Left renal pelvis (tissue), 4 donors: Measurements from ENCODE around the gene GALNT2. TPM values are rescaled to one million over a fixed set of nuclear protein-coding genes. Genes with fewer than 3 reads are reported as not detected.

ENCODE experiments used
- DNase-seq, 4 donors: peaks; one replicate each; pipeline ENCODE4 v3.0.0-alpha.2; 2013; ENCODE audit warnings: low read depth in 4 of 4, low spot score in 3 of 4
- polyA plus RNA-seq, 4 donors: library from polyadenylated mRNA; unstranded; fragments of 120-200 nt; gene quantifications; one replicate each; pipeline ENCODE4 v1.2.1, GENCODE V29; 2013; ENCODE audit not compliant: insufficient read length in 4 of 4

GALNT2 gene
- polyA plus RNA-seq, 4 donors = 48.2 to 58.4 (median 55.8) TPM

DNA sequence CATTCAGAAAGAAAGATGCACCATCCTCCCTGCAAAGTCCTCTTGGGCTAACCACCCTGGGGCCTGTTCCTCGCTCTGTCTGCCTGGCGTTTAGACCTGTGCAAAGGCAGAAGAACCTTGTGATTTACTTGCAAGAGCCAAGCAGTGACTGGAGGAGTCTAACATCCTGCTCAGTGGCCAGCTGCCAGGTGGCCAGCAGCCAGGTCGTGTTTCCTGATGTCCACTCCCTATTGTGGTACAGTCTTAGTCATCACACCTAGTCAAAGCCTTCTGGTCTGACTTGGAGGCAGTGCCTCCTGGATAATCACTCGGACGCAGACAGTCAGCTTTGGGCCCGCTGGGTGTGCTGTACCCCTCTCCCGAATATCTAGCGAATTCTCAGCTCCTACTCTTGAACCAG, 241.0 kb downstream of the GALNT2 start:
- no peak for DNase-seq

DNA sequence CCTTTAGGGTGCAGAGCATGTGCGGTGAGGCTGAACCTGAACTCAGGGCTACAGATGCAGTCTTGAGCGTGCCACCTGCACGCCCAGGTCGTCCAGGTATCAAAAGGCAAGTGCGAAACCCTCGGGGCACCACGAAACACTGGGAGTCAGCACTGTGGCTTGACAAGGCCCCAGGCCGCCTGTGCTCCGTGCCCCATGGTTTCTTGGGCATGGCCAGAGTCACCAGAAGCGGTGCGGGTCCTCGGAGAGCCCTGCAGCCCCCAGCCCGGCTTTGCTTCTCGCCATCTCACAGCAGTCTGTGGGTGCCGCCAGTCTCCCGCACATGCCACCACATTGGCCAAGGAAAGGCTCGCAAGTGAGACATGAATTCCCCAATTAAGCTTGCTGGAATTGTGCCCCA, 241.8 kb downstream of the GALNT2 start:
- no peak for DNase-seq

DNA sequence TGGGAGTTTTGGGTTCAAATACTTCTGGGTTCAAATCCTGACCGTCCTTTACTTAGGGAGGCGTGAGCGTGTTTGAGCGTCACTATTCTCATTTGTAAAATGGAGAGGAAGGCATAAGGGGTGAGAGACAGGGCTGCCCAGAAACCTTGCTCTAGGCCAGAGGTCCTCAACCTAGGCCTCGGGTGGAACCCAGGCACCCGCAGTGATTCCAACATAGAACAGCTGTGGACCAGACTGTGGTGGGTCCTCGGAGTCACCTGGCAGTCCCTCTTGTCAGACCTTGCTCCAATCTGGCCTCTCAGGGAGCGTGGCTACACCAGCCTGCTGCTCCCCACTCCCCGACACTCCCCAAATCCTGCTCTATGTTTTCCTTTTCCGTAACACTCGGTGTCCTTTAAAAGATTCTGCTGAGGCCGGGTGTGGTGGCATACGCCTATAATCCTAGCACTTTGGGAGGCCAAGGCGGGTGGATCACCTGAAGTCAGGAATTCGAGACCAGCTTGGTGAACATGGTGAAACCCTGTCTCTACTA, 242.7 kb downstream of the GALNT2 start:
- DNase-seq = no peak

DNA sequence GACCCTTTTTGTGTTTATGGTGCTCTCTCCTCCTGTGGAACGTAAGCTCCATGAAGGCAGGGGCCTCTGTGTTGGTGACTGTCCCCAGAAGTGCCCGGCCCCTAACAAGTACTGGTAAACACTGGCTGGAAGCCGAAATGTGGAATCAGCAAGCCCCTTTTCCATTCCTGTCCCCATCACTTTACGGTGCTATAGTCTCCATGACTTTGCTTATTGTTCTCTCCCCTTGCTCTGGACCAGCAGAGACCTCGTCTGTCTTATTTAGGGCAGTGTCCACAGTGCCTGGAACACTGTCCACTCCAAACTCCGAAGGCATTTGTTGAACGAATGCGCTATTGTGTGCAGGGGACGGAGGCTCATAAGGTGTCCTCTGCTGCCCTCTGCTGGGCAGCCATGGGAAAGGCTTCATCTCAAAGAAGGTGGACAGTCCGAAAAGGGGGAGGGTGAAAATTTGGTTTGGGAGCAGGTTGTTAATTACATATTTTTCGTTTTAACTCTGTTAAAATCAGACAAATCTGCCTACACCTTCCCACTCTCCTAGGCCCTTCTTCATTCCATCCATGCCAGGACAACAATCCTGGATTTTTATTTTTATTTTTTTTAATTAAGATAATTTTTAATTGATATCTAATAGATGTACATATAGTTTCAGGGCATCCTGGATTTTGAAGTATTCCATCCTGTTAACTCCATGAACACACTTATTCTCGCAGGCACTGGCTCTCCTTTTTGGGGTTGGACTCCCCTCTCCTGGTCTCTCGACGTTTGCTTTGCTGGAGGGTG, 243.5 kb downstream of the GALNT2 start:
- peak; percentile 39 to 65 (median 48) for DNase-seq

DNA sequence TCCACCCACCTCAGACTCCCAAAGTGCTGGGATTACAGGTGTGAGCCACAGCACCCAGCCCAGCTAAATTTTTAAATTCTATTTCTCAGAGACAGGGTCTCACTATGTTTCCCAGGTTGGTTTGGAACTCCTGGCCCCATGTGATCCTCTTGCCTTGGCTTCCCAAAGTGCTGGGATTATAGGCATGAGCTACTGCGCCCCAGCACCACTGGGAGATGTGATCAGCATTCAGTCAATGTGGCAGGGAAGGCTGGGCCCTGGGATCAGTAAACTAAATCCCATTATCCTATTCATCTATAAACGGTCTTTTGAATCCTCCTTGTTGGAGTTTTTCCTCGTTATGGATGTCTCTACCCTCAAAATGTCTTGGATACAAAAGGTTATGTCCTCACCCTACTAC, 245.6 kb downstream of the GALNT2 start:
- DNase-seq = no peak

DNA sequence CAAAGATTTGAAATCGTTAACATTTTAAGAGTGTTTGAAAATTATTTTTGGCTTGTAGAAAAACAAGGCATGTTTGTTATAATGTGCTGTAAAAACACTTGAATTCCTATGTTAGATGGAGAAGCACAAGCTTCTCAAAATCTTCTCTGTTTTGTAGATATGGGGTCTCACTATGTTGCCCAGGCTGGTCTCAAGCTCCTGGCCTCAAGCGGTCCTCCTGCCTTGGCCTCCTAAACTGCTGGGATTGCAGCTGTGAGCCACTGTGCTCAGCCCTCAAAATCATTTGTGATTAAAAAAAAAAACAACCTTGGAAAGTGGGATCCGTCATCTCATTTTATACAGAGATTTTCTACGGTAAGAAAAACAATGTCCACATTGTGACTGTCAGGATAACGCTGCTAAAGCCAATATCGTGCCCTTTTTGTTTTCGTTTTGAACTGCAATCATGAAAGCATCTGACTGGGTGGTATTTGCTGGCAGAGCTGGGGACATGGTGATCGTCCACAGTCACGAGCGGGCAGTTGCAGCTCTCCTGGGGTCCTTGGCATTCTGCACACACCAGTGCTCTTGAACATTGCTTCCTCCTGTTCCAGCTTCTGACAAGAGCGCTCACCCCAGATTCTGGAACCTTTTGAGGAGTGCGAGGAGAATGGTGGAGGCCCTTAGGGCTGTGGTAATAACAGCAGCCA, 246.6 kb downstream of the GALNT2 start:
- no peak for DNase-seq

DNA sequence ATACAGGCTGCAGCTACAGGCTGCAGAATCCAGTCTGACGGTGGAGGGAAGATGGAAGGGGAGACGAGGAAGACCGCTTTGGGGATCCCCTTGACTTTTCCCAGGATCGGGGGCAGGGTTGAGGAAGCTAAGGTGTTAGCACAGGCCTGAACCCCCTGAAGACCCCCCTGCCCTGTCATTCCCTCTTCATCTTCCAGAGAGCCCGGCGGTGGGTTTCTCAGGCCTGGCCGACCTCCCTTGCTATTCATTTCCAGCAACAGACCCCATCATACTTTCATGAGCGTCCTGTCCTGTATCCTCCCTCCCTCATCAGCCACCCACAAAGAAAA, 247.1 kb downstream of the GALNT2 start:
- no peak for DNase-seq

DNA sequence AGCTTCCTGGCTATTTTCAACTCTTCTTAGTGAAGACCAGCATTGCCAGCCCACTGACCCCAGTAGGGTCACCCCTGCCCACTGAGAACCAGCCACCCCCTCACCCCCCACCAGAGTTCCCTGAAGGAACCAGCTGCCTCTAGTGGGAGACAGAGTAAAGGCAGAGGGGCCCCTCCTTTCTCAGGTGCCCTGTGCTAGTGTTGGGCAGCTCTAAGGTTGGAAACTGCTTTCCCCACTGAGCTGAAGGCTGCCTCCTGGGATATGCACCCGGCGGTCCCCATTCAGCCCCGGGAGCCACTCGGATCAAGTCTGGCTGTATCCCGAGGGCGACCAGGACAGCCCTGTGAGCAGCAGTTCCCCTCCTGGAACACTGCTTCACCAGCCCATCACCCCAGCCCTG, 248.1 kb downstream of the GALNT2 start:
- DNase-seq = no peak

DNA sequence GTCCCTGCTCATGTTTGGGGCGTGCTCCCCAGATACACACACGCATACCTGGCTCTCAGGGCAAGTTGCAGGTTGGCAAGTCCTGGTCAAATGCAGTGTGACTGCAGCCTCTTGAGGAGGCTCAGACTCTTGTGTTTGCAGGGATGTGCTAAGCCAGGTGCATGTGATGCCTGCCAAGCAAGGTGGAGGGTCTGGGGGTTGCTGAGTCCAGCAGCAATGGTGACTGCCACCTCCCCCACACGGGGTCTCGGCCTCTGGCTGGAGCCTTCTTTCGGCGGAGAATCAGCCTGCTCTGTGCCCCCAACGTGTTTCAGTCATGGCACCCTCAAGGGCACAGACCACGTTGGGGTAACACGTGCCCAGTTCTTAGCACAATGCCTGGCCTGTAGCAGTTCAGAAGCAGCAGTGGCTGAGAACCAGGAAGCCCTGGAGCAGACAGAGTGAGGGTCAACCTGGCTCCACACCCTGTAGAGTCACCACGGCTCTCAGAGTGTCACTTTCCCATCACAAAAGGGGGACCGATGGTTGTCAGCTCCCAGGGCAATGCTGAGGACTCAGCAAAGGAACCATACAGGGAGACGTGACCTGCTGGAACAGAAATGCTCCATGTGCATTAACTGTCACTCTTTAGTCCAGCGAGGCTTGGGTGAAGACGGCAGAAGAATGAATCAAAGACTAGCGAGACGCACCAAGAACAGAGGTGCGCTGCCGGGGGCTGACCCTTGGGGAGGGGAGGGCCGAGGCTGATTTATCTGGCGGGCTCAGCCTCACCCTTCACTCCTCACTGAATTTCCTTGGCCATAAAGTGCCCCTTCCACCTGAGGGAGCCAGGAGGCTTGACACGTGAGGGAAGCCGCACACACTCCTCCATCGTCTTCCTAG, 250.1 kb downstream of the GALNT2 start:
- no peak for DNase-seq

DNA sequence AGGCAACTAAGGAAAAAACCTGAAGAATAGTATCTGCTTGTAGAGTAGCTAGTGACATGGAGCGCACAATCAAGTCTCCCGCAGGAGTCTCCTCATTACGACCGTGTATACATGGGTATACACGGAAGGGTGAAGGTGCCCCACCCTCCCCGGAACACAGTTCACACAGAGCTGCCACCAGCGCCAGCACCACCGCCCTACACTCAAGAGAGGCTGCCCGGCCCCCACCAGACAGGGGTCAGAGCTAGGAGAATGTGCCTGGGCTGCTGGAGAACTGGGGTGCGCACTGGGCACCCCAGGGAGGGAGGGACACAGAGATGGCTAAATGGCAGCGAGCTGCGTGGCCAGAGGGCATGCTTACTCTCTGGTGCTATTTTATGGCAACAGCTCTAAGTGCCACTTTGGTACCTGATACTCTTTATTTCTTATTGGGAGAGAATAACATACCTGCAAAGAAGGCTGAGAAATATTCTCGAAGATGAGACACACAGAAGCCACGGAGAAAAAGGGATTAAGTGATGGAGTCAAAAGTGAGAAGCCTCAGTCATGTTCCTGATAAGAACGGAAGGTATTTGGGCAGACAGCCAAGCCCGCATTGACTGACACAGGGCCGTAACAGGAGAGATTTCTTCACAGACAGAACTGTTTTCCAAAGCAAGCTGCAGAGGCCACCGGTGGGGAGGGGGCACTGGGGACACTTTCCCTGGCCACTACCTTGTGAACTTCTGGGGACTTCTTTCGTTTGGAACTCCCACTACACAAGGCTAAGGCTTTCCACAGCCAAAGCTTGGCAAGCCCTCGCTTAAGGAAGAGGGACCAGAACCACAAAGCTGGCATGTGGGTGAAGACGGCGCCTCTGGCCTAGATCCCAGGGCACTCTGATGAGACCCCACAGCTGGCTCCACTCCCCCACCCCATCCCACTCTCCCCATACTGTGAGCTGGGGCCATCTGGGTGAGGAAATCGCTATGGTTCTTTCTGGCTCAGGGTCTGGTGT, 251.1 kb downstream of the GALNT2 start:
- DNase-seq = no peak

DNA sequence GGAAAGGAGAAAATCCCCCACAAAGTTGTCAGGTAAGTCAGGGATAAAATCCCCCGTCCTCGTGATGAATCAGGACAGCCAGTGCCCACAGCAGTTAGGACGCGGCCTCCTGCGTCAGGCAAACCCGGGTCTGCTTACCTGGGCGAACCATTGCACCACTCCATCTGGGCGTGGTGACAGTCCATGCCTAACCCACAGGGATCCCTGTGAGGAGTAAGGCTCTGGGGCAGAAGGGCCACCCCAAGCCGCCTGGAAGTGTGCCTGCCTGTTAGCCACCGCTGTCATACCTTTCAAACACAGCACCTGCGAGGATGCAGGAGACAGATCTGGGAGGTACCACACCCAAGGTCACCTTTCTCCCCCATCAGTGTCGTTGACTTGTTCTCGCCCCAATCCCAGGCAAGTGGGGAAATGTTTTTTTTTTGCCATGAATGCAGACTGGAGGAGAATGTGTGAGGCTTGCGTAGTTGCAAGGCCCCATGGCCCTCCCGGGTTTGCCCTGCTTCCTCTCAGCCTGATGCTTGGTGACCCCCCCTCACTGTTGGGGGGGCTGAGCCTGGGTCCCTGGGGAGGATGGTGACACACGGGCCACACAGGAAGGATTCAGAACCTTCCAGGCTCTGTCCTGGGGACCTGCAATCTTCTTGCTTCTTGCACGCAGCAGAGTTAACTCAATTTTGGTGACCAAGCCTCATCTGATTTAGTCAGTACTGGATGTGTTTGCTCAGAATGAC, 252.1 kb downstream of the GALNT2 start:
- DNase-seq = no peak

DNA sequence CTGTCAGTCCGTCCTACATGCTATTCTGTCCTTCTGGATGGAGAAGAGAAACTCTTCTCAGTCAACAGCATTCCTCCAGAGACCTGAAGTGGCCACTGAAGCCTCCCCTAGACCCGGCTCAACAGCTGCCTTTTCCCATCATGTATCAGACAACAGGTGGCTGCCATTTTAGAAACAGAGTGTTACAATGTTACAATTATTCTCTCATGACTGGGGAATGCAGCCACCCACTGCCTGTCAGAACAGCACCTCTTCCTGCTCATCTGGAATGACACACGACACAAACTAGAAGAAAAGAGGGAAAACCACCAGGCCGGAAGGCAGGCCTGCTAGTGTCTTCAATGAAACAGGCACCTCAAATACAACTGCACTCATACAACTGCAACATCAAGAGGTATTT, 253.8 kb downstream of the GALNT2 start:
- DNase-seq = no peak

DNA sequence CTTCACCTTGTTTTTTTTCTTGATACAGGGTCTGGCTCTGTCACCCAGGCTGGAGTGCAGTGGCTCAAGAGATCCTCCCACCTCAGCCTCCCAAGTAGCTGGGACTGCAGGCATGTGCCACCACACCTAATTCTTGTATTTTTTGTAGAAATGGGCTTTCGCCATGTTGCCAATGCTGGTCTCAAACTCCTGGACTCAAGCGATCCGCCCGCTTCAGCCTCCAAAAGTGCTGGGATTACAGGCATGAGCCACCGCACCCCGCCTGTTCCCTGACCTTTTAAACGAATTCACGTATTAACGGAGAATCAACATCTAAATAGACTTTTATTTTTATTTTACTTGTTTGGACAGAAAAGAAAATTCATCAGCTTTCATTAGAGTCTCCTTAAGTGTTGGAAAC, 254.3 kb downstream of the GALNT2 start:
- DNase-seq = no peak

DNA sequence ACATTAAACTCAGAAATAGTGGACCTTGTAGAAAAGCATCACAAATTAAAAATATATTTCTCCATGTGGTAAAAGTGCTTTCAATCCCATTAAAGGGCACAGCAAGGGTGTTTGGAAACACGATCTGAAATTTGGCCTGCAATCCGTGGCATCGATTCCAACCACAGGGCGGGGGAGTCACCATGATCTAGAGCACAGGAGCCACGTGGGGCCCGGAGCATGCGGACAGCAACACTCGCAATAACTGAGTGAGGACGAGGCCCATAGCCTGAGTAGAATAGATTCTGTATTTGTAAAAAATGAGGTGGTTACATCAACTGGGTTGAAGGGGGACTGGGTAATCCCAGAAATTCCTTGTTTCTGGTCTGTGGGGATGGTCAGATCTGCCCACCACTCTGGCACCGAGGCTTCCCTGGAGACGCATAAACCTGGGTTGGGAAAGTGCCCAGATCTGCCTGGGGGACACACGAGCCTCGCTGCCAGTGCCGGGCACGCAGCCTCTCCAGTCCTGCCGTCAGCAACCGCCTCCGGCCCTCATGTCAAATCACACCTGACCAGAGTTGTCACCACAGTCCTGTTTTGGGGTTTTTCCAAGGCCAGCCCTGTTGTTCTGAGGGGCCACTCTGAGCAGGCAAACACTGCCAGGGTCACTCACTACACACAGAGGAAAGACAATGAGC, 254.8 kb downstream of the GALNT2 start:
- DNase-seq = no peak

DNA sequence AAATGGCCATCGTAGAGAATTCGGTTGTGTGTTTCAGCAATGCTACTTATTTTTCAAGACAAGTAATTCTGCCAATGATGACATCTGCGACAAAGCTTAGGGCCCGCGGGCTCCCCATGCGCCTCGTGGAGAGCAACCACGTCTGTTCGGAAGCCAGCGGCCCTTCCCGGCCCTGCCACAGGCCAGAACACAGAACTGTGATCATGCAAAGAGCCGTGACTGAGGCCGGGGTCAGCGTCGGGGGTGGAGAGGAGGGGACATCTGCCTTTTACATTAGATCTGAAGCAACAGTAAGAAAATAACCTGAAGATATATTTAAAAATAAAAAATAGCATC, 255.4 kb downstream of the GALNT2 start:
- DNase-seq = no peak

DNA sequence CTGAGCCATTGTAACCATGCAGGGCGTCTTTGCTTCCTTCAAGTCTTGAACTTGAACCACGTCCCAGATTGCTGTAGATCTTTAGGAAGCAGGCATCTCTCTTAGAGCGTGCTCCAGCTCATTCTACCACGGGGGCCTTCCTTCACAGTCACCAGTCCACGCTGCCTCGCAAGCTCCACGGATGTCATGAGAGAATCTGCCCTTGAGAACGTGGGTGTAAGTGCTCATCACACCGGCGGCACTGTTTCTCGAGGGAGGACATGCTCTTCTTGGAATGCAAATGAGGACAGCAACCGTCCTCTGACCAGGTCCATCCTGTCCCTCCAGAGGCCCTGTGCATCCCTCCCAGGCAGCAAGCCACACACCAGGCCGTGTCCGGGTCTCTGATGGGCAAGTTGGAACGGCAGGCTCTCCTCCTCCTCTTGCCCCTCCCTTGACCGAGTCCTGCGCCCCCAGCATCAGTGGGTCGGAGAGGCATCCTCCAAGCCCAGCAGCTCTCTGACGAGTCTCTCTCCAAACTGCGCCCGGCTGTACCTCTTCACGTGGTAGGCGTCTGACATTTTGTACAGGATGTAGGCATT, 256.0 kb downstream of the GALNT2 start:
- no peak for DNase-seq

DNA sequence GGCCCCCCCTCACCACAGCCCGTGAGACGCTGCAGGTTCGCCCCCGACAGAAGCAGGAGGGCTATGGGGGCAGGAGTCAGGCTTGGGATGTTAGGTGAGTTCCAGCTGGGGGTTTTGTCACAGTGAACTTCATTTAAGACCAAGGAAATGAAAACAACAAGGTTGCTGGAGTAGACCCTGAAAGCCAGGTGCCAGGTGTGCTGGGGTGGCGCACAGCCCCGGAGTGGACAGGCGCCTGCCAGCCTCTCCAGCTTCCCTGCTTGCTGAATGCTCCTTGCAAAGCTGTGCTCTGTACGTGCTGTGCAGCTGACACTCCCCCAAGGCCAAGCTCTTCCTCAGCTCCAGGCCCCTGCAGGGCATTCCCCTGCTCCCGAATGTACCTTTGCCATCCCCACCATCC, 256.6 kb downstream of the GALNT2 start:
- DNase-seq = no peak
